ENCODE data around the gene ACTR8.

The ACTR8 gene

DNA sequence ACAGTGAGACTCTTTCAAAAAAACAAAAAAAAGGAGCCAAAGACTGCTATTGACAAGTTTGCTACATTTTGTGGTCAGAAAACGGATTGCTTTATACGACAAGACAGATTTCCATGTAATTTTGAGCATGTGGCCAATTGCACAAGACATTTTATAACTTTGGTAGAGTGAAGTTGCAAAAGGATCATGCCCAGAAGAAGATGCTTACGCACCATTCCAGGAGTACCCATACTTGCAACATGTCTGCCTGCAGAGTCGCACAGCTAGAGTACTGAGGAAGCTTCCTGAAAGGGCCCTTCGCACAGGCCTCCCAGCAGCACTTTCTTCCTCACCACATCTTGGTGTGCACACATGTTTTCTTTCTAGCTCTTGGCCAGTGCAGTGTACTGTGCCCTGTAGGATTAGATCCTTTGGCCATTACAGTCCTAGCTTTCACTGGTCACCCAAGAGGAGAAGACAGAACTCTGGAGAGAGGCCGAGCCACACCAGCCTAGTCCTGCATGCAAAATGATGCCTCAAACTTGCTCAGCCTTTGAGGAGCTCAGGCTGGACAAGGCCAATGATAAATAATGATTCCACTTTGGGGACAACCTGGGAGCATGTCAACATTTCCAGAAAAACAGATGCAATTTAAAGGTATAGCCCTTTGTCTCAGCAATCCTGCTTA, 47.4 kb downstream of the ACTR8 start:
- TF ChIP-seq POLR2A (IDR thresholded peaks at IDR 0.05; ENCODE audit: low read depth, low read length) = no peak

GRCh38 chr3:53833700-53834099, 48.3 kb downstream of the ACTR8 start:
- no peak for FAIRE-seq
- DNase-seq (ENCODE audit: insufficient read length, low spot score) = no peak
- TF ChIP-seq POLR2A (IDR thresholded peaks at IDR 0.05; ENCODE audit: low read depth, low read length) = no peak

More for the DNA sequence above, 47.4 kb downstream of the ACTR8 start:
- FAIRE-seq = no peak
- no peak for DNase-seq (ENCODE audit: insufficient read length, low spot score)

DNA sequence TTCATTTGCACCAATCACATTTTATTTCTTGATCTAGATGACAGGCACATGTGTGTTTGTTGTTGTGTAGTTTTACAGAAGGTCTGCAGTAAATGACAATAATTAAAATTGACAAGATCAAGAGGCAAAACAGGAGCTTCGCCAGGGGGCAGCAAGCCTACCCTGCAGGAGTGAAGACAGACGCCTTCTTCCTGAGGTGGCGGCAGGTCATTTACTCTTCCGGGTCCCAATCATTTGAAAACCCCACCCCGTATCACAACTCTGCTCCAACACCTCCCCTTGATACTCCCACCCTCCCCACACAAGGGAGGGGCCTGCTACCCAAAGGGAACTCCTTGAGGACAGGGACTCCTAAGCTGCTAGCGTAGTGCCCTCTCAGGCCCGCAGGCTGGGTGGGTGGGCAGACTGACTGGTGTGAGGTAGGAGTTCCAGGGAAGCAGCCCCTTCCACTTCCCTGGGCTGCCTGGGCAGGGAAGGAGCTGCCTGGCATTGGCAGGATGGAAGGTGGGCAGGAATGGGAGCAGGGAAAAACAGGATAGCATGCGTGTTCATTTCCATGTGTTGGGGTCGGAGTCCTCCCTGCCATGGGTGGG, 48.8 kb downstream of the ACTR8 start:
- FAIRE-seq (no peak), DNase-seq (ENCODE audit: insufficient read length, low spot score) (no peak)
- TF ChIP-seq POLR2A (IDR thresholded peaks at IDR 0.05; ENCODE audit: low read depth, low read length) = no peak

DNA sequence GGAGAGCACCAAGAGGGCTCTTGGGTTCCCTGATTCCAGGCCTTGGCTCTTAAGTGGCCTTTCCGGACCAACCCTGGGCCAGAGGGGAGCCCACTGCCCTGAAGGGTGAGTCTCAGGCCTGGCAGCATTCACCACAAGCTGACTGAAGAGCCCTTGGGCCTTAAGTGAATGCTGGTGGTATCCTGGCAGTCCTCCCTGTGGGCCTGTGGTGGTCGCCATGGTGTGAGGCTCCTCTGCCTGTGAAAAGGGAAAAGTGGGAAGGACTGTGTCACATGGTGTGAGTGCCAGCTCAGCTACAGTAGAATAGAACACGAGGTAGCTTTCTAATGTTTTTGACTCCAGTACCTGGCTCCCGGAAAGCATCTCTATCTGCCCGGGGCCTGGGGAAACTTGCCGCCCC, 51.0 kb downstream of the ACTR8 start:
- FAIRE-seq = no peak
- no peak for TF ChIP-seq POLR2A (IDR thresholded peaks at IDR 0.05; ENCODE audit: low read depth, low read length)
- DNase-seq (ENCODE audit: insufficient read length, low spot score) = no peak

DNA sequence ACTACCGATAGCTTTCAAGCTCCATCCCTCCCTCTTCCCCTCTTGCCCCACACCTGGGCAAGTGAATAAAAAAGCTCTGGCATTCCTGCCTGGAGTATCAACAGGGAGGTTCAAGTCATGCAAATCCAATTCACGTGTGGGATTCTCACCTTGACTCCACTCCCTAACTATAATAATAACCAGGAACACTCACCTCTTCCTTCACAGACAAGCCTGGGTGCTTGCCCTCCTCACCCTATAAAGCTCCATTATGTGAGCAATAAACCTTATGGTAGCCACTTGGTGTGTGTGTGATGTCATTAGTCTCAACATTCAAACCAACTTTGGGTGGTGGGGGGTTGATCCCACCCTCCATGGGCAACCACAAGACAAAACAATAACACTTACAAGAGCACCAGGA, 52.3 kb downstream of the ACTR8 start:
- no peak for TF ChIP-seq POLR2A (IDR thresholded peaks at IDR 0.05; ENCODE audit: low read depth, low read length)
- FAIRE-seq (no peak), DNase-seq (ENCODE audit: insufficient read length, low spot score) (no peak)

- no peak for TF ChIP-seq POLR2A (IDR thresholded peaks at IDR 0.05; ENCODE audit: low read depth, low read length)
- no peak for FAIRE-seq
- no peak for DNase-seq (ENCODE audit: insufficient read length, low spot score)
These were observed 53.4 kb downstream of the ACTR8 start for GRCh38 chr3:53828581-53828980.

- no peak for TF ChIP-seq POLR2A (IDR thresholded peaks at IDR 0.05; ENCODE audit: low read depth, low read length)
- FAIRE-seq = no peak
- DNase-seq (ENCODE audit: insufficient read length, low spot score) = no peak
These were observed 55.9 kb downstream of the ACTR8 start for GRCh38 chr3:53826048-53826447.

- DNase-seq (ENCODE audit: insufficient read length, low spot score) (no peak), FAIRE-seq (no peak)
- TF ChIP-seq POLR2A (IDR thresholded peaks at IDR 0.05; ENCODE audit: low read depth, low read length) = no peak
These were observed 57.2 kb downstream of the ACTR8 start for GRCh38 chr3:53824795-53825194.

DNA sequence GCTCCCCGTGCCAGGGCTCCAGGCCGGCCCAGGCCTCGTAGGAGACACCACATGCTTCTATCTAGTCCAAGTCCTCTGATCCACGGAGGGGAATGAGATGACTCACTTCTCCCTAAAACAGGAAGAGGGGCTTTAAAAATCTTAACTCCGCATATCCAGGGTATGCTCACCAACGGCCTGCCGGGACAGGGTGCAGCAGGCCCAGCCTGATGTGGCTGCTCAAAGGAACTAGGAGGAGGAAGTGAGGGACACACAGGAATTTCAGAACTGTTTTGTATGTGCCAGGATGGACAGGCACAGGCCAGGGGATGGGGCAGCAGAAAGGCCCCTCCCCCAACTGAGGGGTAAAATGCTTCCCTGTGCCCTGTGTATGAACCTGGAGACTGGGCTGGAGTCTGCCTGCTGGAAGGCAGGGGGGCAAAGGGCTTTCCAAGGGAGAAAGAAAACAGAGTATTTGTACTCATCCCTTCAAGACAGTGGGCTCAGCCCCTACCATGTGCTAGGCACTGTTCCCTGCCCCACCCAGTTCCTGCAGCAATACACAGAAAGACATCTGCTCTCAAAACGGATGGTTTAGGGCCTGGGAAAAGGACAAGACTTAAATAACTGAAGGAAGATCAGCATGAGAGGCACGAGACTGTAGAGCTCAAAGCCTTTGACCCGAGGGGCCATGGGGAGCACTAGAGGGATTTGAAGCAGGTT, 57.8 kb downstream of the ACTR8 start:
- no peak for TF ChIP-seq POLR2A (IDR thresholded peaks at IDR 0.05; ENCODE audit: low read depth, low read length)
- DNase-seq (ENCODE audit: insufficient read length, low spot score) = no peak
- no peak for FAIRE-seq

- DNase-seq (ENCODE audit: insufficient read length, low spot score) (no peak), FAIRE-seq (no peak)
- TF ChIP-seq POLR2A (IDR thresholded peaks at IDR 0.05; ENCODE audit: low read depth, low read length) = no peak
These were observed 58.7 kb downstream of the ACTR8 start for GRCh38 chr3:53823026-53823955.

DNA sequence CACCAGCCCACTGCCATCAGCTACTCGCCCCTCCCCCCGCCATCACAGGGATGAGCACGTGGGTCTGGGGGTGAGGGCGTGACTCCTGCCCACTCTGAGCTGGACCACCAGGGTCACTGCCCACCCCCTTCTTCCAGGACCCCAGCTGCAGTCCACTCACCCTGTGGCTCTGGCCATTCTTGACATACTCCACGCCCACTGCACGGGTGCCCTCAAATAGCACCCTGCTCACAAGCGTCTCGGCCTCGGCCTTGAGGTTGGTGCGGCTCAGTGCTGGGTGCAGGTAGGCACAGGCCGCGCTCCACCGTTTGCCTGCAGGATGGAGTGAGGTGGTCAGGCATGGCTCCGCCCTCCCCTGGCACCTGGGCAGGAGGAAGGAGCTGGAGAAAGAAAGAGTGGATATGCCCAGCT, 59.6 kb downstream of the ACTR8 start:
- no peak for FAIRE-seq
- DNase-seq (ENCODE audit: insufficient read length, low spot score) = no peak
- no peak for TF ChIP-seq POLR2A (IDR thresholded peaks at IDR 0.05; ENCODE audit: low read depth, low read length)

DNA sequence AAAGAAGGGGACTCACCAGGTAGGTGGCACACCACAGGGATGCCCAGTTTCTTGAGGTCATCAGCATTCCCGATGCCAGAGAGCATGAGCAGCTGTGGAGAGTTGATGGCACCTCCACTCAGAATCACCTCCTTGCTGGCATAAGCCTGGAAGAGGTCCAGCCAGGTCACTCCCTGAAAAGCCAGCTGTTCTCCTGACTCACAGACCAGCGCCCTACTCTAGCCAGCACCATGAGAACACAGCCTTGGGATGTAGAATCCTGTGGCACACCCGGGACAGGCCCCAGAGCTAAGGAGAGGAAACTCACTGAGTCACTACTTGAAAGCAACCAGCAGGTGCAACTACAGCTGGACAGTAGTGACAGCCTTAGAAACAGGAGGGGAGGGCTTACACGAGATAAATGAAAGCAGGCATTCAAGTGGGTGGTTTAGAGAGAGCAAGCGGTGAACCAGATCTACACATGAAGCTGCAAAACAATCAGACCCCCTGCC, 60.3 kb downstream of the ACTR8 start:
- DNase-seq (ENCODE audit: insufficient read length, low spot score) = peak; percentile 37
- no peak for TF ChIP-seq POLR2A (IDR thresholded peaks at IDR 0.05; ENCODE audit: low read depth, low read length)
- no peak for FAIRE-seq

DNA sequence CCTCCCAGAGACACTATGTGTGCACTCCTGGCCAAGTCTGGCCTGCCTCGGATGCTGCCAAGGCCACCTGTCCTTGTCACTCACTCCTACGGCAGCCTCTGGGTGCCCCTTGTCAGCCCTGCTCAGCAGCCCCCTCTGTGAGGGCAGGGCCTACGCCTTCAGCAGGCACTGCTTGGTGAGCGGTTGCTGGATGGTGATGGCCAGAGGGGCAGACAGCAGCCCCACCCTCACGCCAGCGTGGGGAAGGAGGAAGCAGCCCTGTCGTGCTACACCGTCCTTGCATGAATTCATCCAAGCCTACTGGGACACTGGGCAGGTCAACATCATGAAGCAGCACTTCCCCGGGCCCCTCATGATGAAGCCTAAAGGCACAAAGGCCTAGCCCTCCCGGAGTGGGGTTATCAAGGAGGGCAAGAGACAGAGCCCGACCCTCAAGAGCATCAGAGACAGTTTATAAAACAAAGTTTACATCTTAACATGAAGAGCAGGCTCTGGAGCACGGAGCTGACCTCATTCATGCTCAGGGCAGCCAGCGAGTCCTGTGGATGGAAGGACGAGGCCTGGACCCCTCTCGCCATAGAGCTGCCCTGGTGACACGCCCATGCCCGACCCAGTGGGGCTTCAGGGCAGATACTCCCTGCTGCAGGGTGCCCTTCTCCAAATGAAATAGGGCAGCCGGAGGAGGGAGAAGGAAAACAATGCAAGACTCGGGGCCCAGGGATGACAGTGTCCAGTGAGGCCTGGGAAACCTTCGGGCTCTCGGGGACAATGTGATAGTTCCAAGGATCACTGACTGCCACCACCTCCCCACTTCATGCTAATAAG, 61.0 kb downstream of the ACTR8 start:
- no peak for TF ChIP-seq POLR2A (IDR thresholded peaks at IDR 0.05; ENCODE audit: low read depth, low read length)
- no peak for DNase-seq (ENCODE audit: insufficient read length, low spot score)
- no peak for FAIRE-seq

Data from H54 (cell line).